Coronary artery (tissue), 2 donors: ENCODE data around the gene TFAP2C.

Experiments
- DNase-seq: peaks from one replicate; pipeline ENCODE4 v3.0.0-alpha.2; 2017; ENCODE audit warnings: low spot score
- H3K27ac ChIP-seq, 2 donors: fragments of 200-600 bp; sonication (generic); one replicate each; pipeline ENCODE4 v1.5.1; 2016 to 2019
- H3K4me3 ChIP-seq: fragments of 200-600 bp; sonication (generic); 2 replicates; pipeline ENCODE4 v1.5.1; 2016; ENCODE audit warnings: mild to moderate bottlenecking, moderate library complexity
- TF ChIP-seq, protein P1 (sequence below): fragments of 200-600 bp; sonication (generic); IDR thresholded peaks from one replicate; pipeline ENCODE4 v1.5.1; 2019; ENCODE audit warnings: antibody characterized with exemption

The TFAP2C gene

DNA sequence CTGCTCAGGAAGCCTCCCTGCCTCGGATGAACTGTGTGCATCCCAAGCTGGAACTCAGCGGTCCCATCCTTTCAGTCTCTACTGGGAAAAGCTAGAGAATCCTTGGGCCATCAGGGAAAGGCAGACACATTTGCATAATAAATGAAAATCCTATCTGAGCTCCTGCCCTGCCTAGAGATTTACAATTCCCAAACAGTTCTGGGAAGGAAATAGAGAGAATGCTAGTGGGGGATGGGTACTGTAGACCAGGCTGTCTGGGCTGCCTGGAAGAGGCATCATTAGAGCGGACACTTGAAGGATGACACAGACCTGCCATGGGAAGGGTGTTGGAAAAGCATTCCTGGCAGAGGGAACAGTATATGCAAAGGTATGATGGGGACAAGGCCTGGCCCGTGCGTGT, 44.3 kb downstream of the TFAP2C start:
- DNase-seq, result no peak
- TF ChIP-seq, protein P1, sequence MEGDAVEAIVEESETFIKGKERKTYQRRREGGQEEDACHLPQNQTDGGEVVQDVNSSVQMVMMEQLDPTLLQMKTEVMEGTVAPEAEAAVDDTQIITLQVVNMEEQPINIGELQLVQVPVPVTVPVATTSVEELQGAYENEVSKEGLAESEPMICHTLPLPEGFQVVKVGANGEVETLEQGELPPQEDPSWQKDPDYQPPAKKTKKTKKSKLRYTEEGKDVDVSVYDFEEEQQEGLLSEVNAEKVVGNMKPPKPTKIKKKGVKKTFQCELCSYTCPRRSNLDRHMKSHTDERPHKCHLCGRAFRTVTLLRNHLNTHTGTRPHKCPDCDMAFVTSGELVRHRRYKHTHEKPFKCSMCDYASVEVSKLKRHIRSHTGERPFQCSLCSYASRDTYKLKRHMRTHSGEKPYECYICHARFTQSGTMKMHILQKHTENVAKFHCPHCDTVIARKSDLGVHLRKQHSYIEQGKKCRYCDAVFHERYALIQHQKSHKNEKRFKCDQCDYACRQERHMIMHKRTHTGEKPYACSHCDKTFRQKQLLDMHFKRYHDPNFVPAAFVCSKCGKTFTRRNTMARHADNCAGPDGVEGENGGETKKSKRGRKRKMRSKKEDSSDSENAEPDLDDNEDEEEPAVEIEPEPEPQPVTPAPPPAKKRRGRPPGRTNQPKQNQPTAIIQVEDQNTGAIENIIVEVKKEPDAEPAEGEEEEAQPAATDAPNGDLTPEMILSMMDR, result no peak
- Histone ChIP-seq H3K4me3 (no peak overlapping the region), H3K27ac (no peak overlapping the region)

DNA sequence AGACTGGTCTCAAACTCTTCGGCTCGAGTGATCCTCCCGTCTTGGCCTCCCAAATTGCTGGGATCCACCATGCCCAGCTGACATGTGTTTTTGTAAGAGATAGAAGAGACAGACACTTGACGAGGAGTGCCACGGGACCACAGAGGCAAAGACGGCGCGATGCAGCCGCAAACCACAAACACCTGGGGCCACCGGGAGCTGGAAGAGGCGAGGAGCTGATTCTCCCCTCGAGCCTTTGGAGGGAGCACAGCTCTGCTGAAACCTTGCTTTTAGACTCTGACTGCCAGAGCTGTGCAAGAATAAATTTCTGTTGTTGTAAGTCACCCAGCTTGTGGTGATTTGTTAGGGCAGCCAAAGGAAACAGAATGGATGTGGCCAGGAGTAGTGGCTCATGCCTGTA, 46.9 kb downstream of the TFAP2C start:
- no peak for DNase-seq
- H3K27ac ChIP-seq, result no peak overlapping the region

DNA sequence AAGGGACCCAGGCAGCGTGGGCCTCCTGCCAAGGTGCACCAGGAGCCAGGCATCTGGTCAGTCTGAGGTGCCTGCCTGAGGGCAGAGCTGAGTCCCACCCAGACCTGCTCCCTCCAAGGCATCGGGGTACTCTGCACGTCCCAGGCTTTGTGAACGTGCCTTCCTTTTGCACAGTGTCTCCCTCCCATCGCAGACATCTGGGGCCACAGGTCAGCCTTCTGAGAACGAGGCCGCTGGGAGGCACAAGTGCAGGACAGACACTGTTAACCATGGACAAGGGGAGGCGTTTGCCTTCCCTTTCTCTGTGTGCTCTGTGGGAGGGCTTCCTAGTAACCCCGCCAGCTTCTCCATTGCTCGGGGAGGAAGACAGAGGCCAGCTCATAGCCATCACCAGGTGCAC, 47.6 kb downstream of the TFAP2C start:
- Histone ChIP-seq H3K4me3 (no peak overlapping the region), H3K27ac (no peak overlapping the region)
- TF ChIP-seq, protein P1, result no peak
- no peak for DNase-seq

More for the DNA sequence above, 46.9 kb downstream of the TFAP2C start:
- H3K4me3 ChIP-seq, result no peak overlapping the region
- TF ChIP-seq, protein P1, result no peak

DNA sequence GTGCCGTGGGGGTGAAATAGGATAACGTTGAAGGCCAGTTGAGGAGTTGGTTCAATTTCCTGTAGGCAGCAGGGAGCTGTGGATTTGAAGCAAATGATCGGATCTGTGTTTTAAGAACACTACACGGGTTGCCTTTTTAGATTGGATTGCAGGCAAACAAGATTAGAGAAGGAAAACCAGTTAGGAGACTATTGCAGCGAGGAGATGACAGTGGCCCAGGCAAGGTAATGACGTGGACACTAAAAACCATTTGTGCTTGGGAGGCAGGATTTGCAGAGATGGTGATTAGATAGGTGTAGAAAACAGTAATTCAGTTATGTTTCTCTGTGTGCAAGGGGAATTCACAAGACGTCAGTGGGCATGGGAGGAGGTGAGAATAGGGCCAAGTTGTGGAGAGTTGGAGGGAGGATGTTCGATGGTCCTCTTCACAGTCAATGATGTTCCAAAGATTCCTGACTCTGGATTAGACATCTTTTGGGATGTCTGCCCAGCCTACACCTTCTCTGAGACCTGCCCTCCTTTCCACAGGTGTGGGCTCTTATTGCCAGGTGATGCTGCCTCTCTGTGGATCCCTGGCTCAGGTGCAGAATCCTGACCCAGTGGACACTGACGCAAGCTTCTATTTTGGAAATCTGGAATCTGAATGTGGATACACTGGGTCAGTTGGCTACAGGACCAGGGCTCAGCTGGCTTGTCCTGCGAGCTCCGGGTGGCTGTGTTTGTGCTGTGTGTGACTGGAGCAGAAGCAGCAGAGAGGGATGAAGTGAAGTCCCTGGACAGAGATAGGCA, 54.2 kb downstream of the TFAP2C start:
- TF ChIP-seq, protein P1, result no peak
- no peak for DNase-seq
- no peak overlapping the region for H3K27ac ChIP-seq
- no peak overlapping the region for H3K4me3 ChIP-seq

DNA sequence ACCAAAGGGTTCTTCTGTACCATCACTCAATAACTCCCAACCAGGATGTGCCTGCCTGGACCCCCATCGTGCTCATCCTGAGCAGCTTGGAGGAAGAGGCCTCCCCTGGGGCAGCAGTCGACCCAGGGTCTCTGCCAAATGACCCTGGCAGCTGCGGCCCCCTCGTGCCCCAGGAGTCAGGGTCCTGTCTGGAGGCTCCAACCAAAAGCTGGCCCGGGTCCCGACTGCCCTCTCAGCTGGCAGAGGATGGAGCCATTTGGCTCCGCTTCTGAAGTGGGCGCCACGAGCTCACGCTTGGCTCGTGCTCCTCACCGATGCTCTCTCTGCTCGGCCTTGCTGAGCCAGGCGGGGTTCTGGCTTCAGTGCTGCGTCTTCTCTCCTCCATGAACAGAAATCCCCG, 56.8 kb downstream of the TFAP2C start:
- no peak overlapping the region for H3K4me3 ChIP-seq
- H3K27ac ChIP-seq, result no peak overlapping the region
- DNase-seq, result no peak
- TF ChIP-seq, protein P1, result no peak

DNA sequence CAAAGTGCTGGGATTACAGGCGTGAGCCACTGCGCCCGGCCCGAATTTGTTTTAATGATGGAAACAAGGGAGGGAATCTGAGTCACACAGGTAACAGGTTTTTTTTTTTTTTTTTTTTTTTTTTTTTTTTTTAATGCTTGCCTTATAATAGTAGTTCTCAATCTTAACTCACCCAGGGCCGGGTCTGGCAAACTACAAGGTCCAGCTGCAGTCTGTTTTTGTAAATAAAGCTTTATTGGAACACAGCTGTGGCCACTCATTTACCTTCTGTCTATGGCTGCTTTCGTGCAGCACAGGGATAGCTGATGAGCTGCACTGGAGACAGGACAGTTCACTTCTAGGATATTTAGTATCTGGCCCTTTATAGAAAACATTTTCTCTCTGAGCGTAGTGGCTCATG, 58.0 kb downstream of the TFAP2C start:
- no peak overlapping the region for H3K27ac ChIP-seq
- no peak overlapping the region for H3K4me3 ChIP-seq
- TF ChIP-seq, protein P1, result no peak
- DNase-seq, result no peak

DNA sequence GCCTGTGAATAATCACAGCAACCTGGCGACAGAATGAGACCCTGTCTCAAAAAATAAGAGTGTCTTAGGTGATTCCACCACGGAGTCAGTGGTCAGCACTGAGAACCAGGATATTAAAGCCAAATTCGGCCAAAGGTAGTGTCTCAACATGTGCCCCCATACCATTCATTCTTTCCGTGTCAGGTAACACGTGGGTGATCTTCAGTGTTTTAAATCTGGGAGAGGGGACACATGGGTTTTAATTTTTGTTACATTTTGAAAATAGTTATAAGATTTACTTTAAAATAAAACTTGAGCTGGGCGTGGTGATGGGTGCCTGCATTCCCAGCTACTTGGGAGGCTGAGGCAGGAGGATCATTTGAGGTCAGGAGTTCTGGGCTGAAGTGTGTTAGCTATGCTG, 59.0 kb downstream of the TFAP2C start:
- no peak for DNase-seq
- TF ChIP-seq, protein P1, result no peak
- Histone ChIP-seq H3K27ac (no peak overlapping the region), H3K4me3 (no peak overlapping the region)
